Ascending aorta (tissue), 2 donors: ENCODE data around the gene TMIE. TPM values are rescaled to one million over a fixed set of nuclear protein-coding genes. Genes with fewer than 3 reads are reported as not detected.

Source experiments
- DNase-seq, 2 donors: peaks; one replicate each; pipeline ENCODE4 v3.0.0-alpha.2; 2019; ENCODE audit warnings: low spot score in 2 of 2
- H3K27ac ChIP-seq, 2 donors: fragments of 200-600 bp; sonication (generic); one replicate each; pipeline ENCODE4 v1.5.1; 2016 to 2017; ENCODE audit warnings: mild to moderate bottlenecking in 1 of 2
- H3K27me3 ChIP-seq: fragments of 200-600 bp; sonication (generic); one replicate; pipeline ENCODE4 v1.5.1; 2017
- H3K36me3 ChIP-seq, 2 donors: fragments of 200-600 bp; sonication (generic); one replicate each; pipeline ENCODE4 v1.5.1; 2016
- H3K4me1 ChIP-seq, 2 donors: fragments of 200-600 bp; sonication (generic); one replicate each; pipeline ENCODE4 v1.5.1; 2016 to 2017; ENCODE audit warnings: mild to moderate bottlenecking in 1 of 2
- H3K4me3 ChIP-seq, 2 donors: fragments of 200-600 bp; sonication (generic); one replicate each; pipeline ENCODE4 v1.5.1; 2016 to 2017; ENCODE audit warnings: mild to moderate bottlenecking in 1 of 2
- H3K9me3 ChIP-seq, 2 donors: fragments of 200-600 bp; sonication (generic); one replicate each; pipeline ENCODE4 v1.5.1; 2016
- intact Hi-C: fragments of 100-400 bp; cut with DNase I; formaldehyde crosslinking; loops from one replicate; pipeline ENCODE4 v1.15.1; 2023
- total RNA-seq: library from RNA; depleted of rRNA; stranded (reverse); fragments of >200 nt; gene quantifications from one replicate; pipeline ENCODE4 v1.1.0, GENCODE V29; 2016
- TF ChIP-seq, protein P1 (sequence below), 3 experiments: fragments of 200-600 bp in 2 of 3; fragments of 450-650 bp in 1 of 3; sonication (generic) in 2 of 3; IDR thresholded peaks; one replicate each; pipeline ENCODE4 v1.5.1; 2016 to 2019; ENCODE audit warnings: antibody characterized with exemption in 3 of 3, mild to moderate bottlenecking in 1 of 3, moderate library complexity in 1 of 3

TMIE gene
- total RNA-seq, 1 donor from 2014 or later = 8.5 TPM

DNA sequence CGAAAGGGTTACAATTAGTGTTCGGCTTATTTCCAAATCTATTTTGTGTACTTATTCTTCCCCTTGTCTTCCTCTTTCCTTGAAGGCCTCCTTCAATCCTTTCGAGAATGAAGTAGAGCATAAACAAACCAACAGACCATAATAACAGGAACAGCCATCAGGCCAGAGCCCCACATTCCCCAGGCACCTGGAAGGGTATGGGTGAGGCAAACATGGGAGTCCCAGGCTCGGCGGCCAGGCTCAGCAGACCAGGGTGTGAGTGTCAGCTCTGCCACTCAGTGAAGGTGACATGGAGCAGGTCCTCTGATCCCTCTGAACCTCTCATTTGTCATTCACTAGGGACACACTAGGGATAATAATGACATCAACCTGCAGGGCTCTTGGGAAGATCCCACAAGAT is 21.5 kb upstream of the TMIE start:
- no peaks in the 10 kb centered on the region for H3K9me3 ChIP-seq
- intact Hi-C loops = no loop called here
- no peak overlapping the region for H3K4me3 ChIP-seq
- no peak for DNase-seq
- H3K27me3 ChIP-seq = no peaks in the 10 kb centered on the region
- no peak overlapping the region for H3K27ac ChIP-seq
- peaks cover 22 to 48% of the 10 kb centered on the region in 2 donors for H3K36me3 ChIP-seq
- no peaks in the 10 kb centered on the region for H3K4me1 ChIP-seq
- TF ChIP-seq, protein P1, sequence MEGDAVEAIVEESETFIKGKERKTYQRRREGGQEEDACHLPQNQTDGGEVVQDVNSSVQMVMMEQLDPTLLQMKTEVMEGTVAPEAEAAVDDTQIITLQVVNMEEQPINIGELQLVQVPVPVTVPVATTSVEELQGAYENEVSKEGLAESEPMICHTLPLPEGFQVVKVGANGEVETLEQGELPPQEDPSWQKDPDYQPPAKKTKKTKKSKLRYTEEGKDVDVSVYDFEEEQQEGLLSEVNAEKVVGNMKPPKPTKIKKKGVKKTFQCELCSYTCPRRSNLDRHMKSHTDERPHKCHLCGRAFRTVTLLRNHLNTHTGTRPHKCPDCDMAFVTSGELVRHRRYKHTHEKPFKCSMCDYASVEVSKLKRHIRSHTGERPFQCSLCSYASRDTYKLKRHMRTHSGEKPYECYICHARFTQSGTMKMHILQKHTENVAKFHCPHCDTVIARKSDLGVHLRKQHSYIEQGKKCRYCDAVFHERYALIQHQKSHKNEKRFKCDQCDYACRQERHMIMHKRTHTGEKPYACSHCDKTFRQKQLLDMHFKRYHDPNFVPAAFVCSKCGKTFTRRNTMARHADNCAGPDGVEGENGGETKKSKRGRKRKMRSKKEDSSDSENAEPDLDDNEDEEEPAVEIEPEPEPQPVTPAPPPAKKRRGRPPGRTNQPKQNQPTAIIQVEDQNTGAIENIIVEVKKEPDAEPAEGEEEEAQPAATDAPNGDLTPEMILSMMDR (IDR thresholded peaks at IDR 0.05) = no peak

DNA sequence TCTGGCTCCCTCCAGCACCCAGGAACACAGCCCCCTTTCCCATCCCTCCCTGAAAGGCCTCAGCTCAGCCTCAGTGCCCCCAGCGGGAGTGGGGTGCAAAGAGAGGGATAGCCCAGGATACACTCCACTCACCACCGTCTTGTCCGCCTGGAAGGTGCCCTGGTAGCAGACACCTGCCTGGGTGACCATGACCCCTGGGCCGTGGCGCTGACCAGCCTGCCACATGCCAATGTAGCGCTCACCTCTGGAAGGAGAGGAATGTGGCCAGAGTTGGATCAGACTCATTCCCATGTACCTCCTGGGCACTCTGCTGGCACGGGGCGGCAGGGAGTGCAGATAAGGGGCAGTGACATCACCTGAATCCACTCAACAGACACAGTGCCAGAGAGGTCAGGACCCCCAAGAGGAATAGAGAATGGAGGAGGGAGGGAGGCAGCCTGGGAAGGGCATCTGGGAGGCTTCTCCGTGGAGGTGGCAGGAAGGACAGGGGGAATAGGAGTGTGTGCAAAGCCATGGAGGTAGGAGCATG is 20.8 kb upstream of the TMIE start:
- Histone ChIP-seq H3K36me3 (peaks cover 22 to 48% of the 10 kb centered on the region in 2 donors), H3K4me3 (no peak overlapping the region), H3K27me3 (no peaks in the 10 kb centered on the region), H3K9me3 (no peaks in the 10 kb centered on the region), H3K4me1 (no peaks in the 10 kb centered on the region), H3K27ac (no peak overlapping the region)
- TF ChIP-seq, protein P1 (IDR thresholded peaks at IDR 0.05) = no peak
- intact Hi-C loops = no loop called here
- no peak for DNase-seq

DNA sequence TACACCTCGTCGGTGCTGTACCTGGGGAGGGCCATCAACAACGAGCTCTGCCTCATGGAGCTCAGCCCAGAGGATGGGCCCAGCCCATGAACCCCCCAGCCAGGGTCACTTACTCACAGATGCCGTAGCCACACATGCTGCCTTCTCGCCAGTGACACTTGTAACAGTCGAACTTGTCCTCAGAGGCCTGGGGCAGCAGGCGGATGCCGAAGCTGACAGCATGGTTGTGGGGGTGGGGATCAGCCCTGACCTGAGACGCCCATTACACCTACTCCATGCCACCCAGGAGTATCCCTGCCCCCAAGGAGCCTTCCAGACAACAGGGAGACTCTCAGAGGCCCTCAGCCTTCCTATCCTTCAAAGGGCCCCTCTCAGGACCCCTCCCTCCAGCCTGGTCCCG is 19.8 kb upstream of the TMIE start:
- no peak for DNase-seq
- Histone ChIP-seq H3K9me3 (no peaks in the 10 kb centered on the region), H3K4me3 (no peak overlapping the region), H3K4me1 (no peaks in the 10 kb centered on the region), H3K27me3 (no peaks in the 10 kb centered on the region), H3K27ac (no peak overlapping the region), H3K36me3 (peaks cover 22 to 48% of the 10 kb centered on the region in 2 donors)
- intact Hi-C loops = no loop called here
- TF ChIP-seq, protein P1 (IDR thresholded peaks at IDR 0.05) = no peak

DNA sequence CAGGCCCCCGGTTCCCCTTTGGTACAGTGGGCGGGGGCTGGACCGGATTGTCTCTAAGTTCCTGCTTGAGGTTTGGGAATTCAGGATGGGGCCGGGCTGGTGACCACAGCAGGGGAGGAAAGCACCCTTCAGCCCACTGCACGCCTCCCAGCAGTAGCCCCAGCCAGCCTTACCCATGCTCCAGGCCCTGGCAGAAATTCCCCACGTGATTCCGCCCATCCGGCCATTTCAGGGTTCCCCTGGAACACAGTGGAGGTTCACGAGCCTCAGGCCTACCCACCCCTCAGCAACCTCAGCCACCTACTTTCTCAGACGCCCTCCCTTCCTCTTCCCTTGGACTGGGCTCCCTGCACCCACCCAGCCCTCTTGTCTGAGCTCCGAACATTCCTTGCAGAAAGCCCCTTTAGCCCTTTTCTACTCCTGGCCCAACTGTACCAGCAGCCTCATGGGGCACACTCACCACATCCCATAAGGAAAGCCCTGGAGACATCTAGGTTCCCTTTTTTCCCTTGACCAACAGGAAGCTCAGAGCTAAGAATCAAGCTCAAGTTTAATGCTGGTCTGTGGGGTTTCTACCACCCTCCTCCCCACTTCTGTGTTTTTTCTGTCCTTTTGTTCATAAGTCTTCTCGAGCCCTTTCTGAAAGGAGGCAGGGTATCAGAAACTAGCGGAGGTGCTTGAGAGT is 19.2 kb upstream of the TMIE start:
- intact Hi-C loops = no loop called here
- DNase-seq = no peak

DNA sequence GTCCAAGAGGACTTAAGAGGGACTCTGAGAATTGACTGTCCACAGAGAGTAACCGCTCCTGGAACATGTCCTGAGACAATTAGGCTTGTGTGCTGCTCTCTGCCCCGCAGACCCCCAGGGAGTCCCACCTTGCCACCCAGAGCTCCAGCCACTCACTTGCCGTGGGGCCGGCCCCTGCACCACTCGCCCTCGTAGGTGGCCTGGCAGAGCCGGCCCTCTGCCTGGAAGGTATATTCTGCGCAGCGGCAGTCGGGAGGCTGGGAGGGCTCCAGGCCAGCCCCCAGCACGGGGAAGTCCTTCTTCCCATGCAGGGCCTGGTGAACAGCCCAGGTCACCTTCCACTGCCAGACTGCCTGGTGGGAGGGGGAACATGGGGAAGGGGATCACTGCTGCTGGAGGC is 18.2 kb upstream of the TMIE start:
- peaks cover 28 to 52% of the 10 kb centered on the region in 2 donors for H3K36me3 ChIP-seq
- no peak for DNase-seq
- H3K4me3 ChIP-seq = no peak overlapping the region
- no peaks in the 10 kb centered on the region for H3K4me1 ChIP-seq
- intact Hi-C loops = no loop called here
- no peaks in the 10 kb centered on the region for H3K27me3 ChIP-seq
- TF ChIP-seq, protein P1 (IDR thresholded peaks at IDR 0.05) = no peak
- no peak overlapping the region for H3K27ac ChIP-seq
- H3K9me3 ChIP-seq = no peaks in the 10 kb centered on the region

More for the DNA sequence above, 19.2 kb upstream of the TMIE start:
- Histone ChIP-seq H3K9me3 (no peaks in the 10 kb centered on the region), H3K4me3 (no peak overlapping the region), H3K27me3 (no peaks in the 10 kb centered on the region), H3K4me1 (no peaks in the 10 kb centered on the region), H3K27ac (no peak overlapping the region), H3K36me3 (peaks cover 22 to 48% of the 10 kb centered on the region in 2 donors)
- TF ChIP-seq, protein P1 (IDR thresholded peaks at IDR 0.05) = no peak
